HCT116 (cell line): Measurements from ENCODE around the gene SNRPA. TPM values are rescaled to one million over a fixed set of nuclear protein-coding genes. Genes with fewer than 3 reads are reported as not detected.

Source experiments
- ATAC-seq: fragments of 200-7000 bp; cut with Tn5 transposase; 2 replicates; pipeline ENCODE4 v1.9.1; 2020; ENCODE audit warnings: mild to moderate bottlenecking, moderate library complexity
- BruUV-seq: library from RNA; stranded (reverse); fragments of 400-500 nt; replicated peaks from 2 replicates; lab custom pipeline; 2021; lab: Mats Ljungman, UMichigan
- CTCF ChIA-PET: fragments of 300-600 bp; sonication (Branson Sonifier 250); formaldehyde crosslinking; loops from one replicate; lab custom pipeline; 2021; ENCODE audit warnings: antibody characterized with exemption; lab: Charles Lee
- POLR2A ChIA-PET: fragments of 300-600, 350-600 bp; sonication (Branson Sonifier 250); formaldehyde crosslinking; loops from one replicate; lab custom pipeline; 2021; ENCODE audit warnings: antibody characterized with exemption; lab: Charles Lee
- RAD21 ChIA-PET, 2 experiments: fragments of 300-600 bp; sonication (Branson Sonifier 250); formaldehyde crosslinking; loops; one replicate each; lab custom pipeline; 2023; ENCODE audit warnings: low total read pairs in 2 of 2; ENCODE audit not compliant: uncharacterized antibody in 2 of 2, unreplicated experiment in 2 of 2, low non-redundant PET in 1 of 2; lab: Charles Lee
- DNase-seq: peaks from one replicate; pipeline ENCODE4 v3.0.0-alpha.2; 2010; ENCODE audit warnings: low read depth, low spot score
- H2AFZ ChIP-seq: fragments of 200-600 bp; shearing (Covaris generic), sonication (generic); 2 replicates; pipeline ENCODE4 v1.6.1; 2017; ENCODE audit warnings: low read depth, mixed run types, mixed read lengths, antibody characterized with exemption, low read length; ENCODE audit not compliant: poor library complexity, severe bottlenecking
- H3K27ac ChIP-seq: 2 replicates; pipeline ENCODE4 v1.5.1; 2012; ENCODE audit warnings: low read depth, low read length
- H3K27me3 ChIP-seq: fragments of 200-600 bp; sonication (generic); 2 replicates; pipeline ENCODE4 v1.6.1; 2016; ENCODE audit warnings: mixed run types, low read length, mixed read lengths; ENCODE audit not compliant: insufficient read depth
- H3K36me3 ChIP-seq, 2 experiments: fragments of 200-500 bp in 1 of 2; fragments of 200-600 bp in 1 of 2; sonication (Bioruptor generic) in 1 of 2; sonication (generic) in 1 of 2; 2 replicates each; pipeline versions ENCODE4 v1.5.1 to v1.6.1; 2014 to 2016; ENCODE audit warnings: low read length in 2 of 2, inconsistent platforms in 1 of 2, mixed read lengths in 1 of 2, mixed run types in 1 of 2; ENCODE audit not compliant: insufficient read depth in 2 of 2, control insufficient read depth in 1 of 2
- H3K4me1 ChIP-seq, 2 experiments: fragments of 200-600 bp in 1 of 2; sonication (generic) in 1 of 2; 2 replicates each; pipeline versions ENCODE4 v1.5.1 to v1.6.1; 2012 to 2017; ENCODE audit warnings: low read length in 2 of 2, inconsistent platforms in 1 of 2, mild to moderate bottlenecking in 1 of 2, mixed read lengths in 1 of 2, mixed run types in 1 of 2, moderate library complexity in 1 of 2; ENCODE audit not compliant: insufficient read depth in 2 of 2, control insufficient read depth in 1 of 2
- H3K4me2 ChIP-seq: fragments of 200-600 bp; sonication (generic); 2 replicates; pipeline ENCODE4 v1.6.1; 2017; ENCODE audit warnings: mixed run types, low read length, mixed read lengths
- H3K4me3 ChIP-seq, 2 experiments: fragments of 200-600 bp in 1 of 2; sonication (generic) in 1 of 2; replicated peaks in 1 of 2; 2 replicates each; pipeline ENCODE4 v1.5.1; 2011 to 2016; ENCODE audit warnings: low read length in 2 of 2, control low read depth in 1 of 2, low read depth in 1 of 2, mild to moderate bottlenecking in 1 of 2, mixed read lengths in 1 of 2, mixed run types in 1 of 2
- H3K79me2 ChIP-seq: fragments of 200-600 bp; sonication (generic); 2 replicates; pipeline ENCODE4 v1.6.1; 2017; ENCODE audit warnings: mild to moderate bottlenecking, mixed run types, low read length, moderate library complexity, mixed read lengths; ENCODE audit not compliant: insufficient read depth
- H3K9ac ChIP-seq: fragments of 200-600 bp; sonication (generic); 2 replicates; pipeline ENCODE4 v1.6.1; 2016; ENCODE audit warnings: low read length, mixed read lengths
- H3K9me2 ChIP-seq: fragments of 200-600 bp; sonication (generic), shearing (Covaris generic); 2 replicates; pipeline ENCODE4 v1.6.1; 2017; ENCODE audit warnings: mixed run types, mild to moderate bottlenecking, moderate library complexity; ENCODE audit not compliant: insufficient read depth
- H3K9me3 ChIP-seq, 2 experiments: fragments of 200-500 bp in 1 of 2; fragments of 200-600 bp in 1 of 2; sonication (Bioruptor generic) in 1 of 2; sonication (generic) in 1 of 2; 2 replicates each; pipeline ENCODE4 v1.6.1; 2014 to 2017; ENCODE audit warnings: low read length in 2 of 2, mixed read lengths in 2 of 2, inconsistent platforms in 1 of 2, low read depth in 1 of 2, mild to moderate bottlenecking in 1 of 2, mixed run types in 1 of 2, moderate library complexity in 1 of 2; ENCODE audit not compliant: control insufficient read depth in 1 of 2, insufficient read depth in 1 of 2
- H4K20me1 ChIP-seq: fragments of 200-600 bp; sonication (generic), shearing (Covaris generic); 2 replicates; pipeline ENCODE4 v1.6.1; 2017; ENCODE audit warnings: mixed run types, mild to moderate bottlenecking, moderate library complexity; ENCODE audit not compliant: insufficient read depth
- ATF3 ChIP-seq: IDR thresholded peaks from 2 replicates; pipeline ENCODE4 v1.6.1; 2012
- CBX3 ChIP-seq: IDR thresholded peaks from 2 replicates; pipeline ENCODE4 v1.6.1; 2012; ENCODE audit warnings: low read depth
- CEBPB ChIP-seq: IDR thresholded peaks from 2 replicates; pipeline ENCODE4 v1.6.1; 2012; ENCODE audit warnings: low read depth
- CTCF ChIP-seq, 3 experiments: fragments of 200-600 bp in 1 of 3; sonication (generic) in 1 of 3; IDR thresholded peaks in 2 of 3; conservative IDR thresholded peaks in 1 of 3; 2 replicates each; pipeline ENCODE4 v1.5.1; 2012 to 2017; ENCODE audit warnings: low read depth in 2 of 3, low read length in 2 of 3, antibody characterized with exemption in 1 of 3, borderline replicate concordance in 1 of 3, control low read depth in 1 of 3, mild to moderate bottlenecking in 1 of 3, mixed read lengths in 1 of 3, mixed run types in 1 of 3, moderate library complexity in 1 of 3; ENCODE audit not compliant: insufficient read depth in 1 of 3
- ELF1 ChIP-seq: IDR thresholded peaks from 2 replicates; pipeline ENCODE4 v1.6.1; 2012; ENCODE audit warnings: low read depth, borderline replicate concordance
- JUND ChIP-seq: IDR thresholded peaks from 2 replicates; pipeline ENCODE4 v1.6.1; 2012
- POLR2AphosphoS5 ChIP-seq: IDR thresholded peaks from 2 replicates; pipeline ENCODE4 v1.6.1; 2011; ENCODE audit warnings: mild to moderate bottlenecking, low read depth, low read length, moderate library complexity
- RAD21 ChIP-seq: IDR thresholded peaks from 2 replicates; pipeline ENCODE4 v1.6.1; 2012; ENCODE audit warnings: low read depth, mild to moderate bottlenecking
- SP1 ChIP-seq: IDR thresholded peaks from 2 replicates; pipeline ENCODE4 v1.6.1; 2012; ENCODE audit warnings: low read depth
- SRF ChIP-seq: IDR thresholded peaks from 2 replicates; pipeline ENCODE4 v1.6.1; 2012; ENCODE audit warnings: low read depth
- intact Hi-C: fragments of 100-400 bp; cut with micrococcal nuclease; formaldehyde crosslinking; loops from 2 replicates; pipeline ENCODE4 v1.10.0; 2022
- total RNA-seq: library from RNA; stranded (reverse); gene quantifications from one replicate; pipeline ENCODE4 v1.2.1, GENCODE V29; 2021; ENCODE audit not compliant: unreplicated experiment

The SNRPA gene
- total RNA-seq, 1 experiment from 2014 or later: 170 TPM

- Histone ChIP-seq H3K4me3 (no peak overlapping the region), H3K4me1 (no peaks in the 10 kb centered on the region), H3K79me2 (no peaks in the 10 kb centered on the region), H3K9ac (no peak overlapping the region), H4K20me1 (no peaks in the 10 kb centered on the region), H3K4me2 (no peak overlapping the region), H3K36me3 (no peaks in the 10 kb centered on the region), H3K27me3 (no peaks in the 10 kb centered on the region), H3K9me3 (no peaks in the 10 kb centered on the region), H3K9me2 (no peaks in the 10 kb centered on the region), H3K27ac (no peak overlapping the region), H2AFZ (no peak overlapping the region)
- POLR2A ChIA-PET: no interaction called here
- BruUV-seq: no TSS peak
- TF ChIP-seq CTCF (IDR thresholded peaks at IDR 0.05 in 2 of 3, conservative IDR thresholded peaks at IDR 0.05 in 1 of 3; ENCODE audit: borderline replicate concordance in 1 of 3, insufficient read depth in 1 of 3, low read depth in 2 of 3, low read length in 2 of 3) (no peak), RAD21 (no peak), POLR2AphosphoS5 (no peak), CBX3 (no peak), SRF (no peak)
- RAD21 ChIA-PET: no interaction called here
- CTCF ChIA-PET: no interaction called here
- DNase-seq: no peak
- intact Hi-C loops: no loop called here
- no peak for ATAC-seq
These were observed 35.3 kb downstream of the SNRPA start for GRCh38 chr19:40786060-40787037.

DNA sequence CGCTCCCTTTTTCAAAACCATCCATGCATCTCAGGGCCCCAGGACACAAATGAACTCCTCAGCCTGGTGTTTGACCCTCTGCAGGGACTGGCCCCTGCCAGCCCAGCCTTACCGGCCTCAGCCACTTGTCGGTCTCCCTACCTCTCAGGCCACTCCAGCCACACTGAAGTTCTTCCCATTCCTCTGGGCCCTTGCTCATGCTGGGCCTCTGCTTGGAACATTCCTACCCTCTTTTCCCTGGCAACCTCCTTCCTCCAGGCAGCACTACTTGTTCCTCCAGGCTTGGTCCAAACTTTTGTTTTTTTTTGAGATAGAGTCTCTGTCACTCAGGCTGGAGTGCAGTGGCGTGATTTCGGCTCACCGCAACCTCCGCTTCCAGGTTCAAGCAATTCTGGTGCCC, 40.3 kb downstream of the SNRPA start:
- Histone ChIP-seq H3K27me3 (no peaks in the 10 kb centered on the region), H3K4me1 (no peaks in the 10 kb centered on the region), H3K27ac (no peak overlapping the region), H2AFZ (no peak overlapping the region), H3K36me3 (no peaks in the 10 kb centered on the region), H3K4me2 (no peak overlapping the region), H3K9me3 (no peaks in the 10 kb centered on the region), H3K4me3 (no peak overlapping the region), H4K20me1 (no peaks in the 10 kb centered on the region), H3K9me2 (no peaks in the 10 kb centered on the region), H3K9ac (no peak overlapping the region), H3K79me2 (no peaks in the 10 kb centered on the region)
- TF ChIP-seq ATF3 (no peak), SP1 (no peak), CEBPB (no peak), ELF1 (no peak), JUND (no peak)
- intact Hi-C loops: no loop called here
- ChIA-PET RAD21 (no interaction called here), POLR2A (no interaction called here), CTCF (no interaction called here)
- no TSS peak for BruUV-seq
- ATAC-seq (no peak), DNase-seq (no peak)
